ENCODE results near the gene PPP1R2C.

PPP1R2C gene

DNA sequence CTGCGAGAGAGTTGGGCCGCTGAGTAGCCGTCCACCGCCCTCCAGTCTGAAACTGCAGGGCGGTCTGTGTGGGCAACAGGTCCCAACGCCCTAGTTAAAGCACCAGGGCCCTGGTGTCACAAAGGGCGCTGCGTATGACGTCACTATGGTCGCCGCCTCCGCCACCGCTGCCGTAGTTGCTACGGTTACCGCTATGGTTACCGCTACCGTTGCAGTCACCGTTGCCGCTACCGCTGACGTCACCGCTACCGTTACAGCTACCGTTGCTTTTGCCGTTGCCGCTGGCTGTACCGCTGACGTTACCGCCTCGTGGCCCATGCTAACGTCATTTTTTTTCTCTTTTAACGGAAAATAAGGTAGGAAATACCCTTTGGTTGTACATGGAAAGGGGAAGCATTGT is at the start of gene PPP1R2C:
Gene PPP1R2C (minus strand): TSS at position 68 of the 400 bp plus-strand sequence. CDS start 84 bp downstream, outside the sequence.
- Mint-ChIP-seq H3K36me3 (no peaks in the 10 kb centered on the region), H3K27ac (peak within 1 kb of the TSS; percentile 34), H3K4me3 (no peak within 1 kb of the TSS), H3K4me1 (ENCODE audit: low read depth) (peaks cover 10% of the 10 kb centered on the region), H3K9me3 (ENCODE audit: low read depth) (no peaks in the 10 kb centered on the region), H3K27me3 (no peaks in the 10 kb centered on the region)

DNA sequence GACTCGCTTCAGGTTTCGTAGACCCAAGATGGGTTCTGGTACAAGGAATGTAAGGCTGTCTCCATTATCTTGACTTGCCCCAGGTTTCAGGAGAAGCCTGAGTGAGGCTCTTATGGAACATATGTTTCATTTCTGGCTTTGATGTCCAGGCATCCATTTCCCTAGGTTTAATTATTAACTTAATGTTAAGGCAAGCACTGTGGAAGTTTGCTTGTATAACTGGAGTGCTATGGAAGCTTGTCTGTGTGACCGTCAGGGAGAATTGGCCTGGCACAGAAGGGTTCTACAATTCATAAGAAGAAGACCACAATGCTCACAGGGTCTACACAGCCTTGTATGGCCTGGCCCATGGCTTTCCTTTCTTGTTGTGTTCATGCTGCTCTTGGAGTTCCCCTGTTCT is 47.2 kb upstream of the PPP1R2C start:
- Mint-ChIP-seq H3K27me3 (no peaks in the 10 kb centered on the region), H3K9me3 (ENCODE audit: low read depth) (no peaks in the 10 kb centered on the region), H3K4me1 (ENCODE audit: low read depth) (no peaks in the 10 kb centered on the region), H3K27ac (no peak overlapping the region), H3K36me3 (peaks cover 4% of the 10 kb centered on the region), H3K4me3 (no peak overlapping the region)

DNA sequence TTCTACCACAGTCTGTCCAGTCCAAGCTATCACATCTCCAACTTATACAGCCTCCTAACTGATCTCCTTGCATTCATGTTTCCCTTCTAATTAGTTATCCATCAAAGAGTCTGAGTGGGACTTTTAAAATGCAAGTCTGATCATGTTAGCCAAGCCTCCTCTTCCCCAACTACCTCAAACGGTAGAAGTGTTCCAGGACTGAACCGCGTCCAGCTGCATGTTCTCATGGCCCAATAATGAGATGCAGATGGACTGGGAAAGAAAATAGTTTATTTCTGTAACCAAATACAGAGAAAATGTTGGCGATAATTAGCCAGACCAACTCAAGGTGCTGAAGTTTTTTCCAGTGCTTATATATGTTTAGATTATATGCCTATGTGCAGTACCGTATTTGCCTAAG is 46.6 kb upstream of the PPP1R2C start:
- no peak overlapping the region for H3K27ac Mint-ChIP-seq
- H3K9me3 Mint-ChIP-seq (ENCODE audit: low read depth) = no peaks in the 10 kb centered on the region
- H3K27me3 Mint-ChIP-seq = no peaks in the 10 kb centered on the region
- no peaks in the 10 kb centered on the region for H3K4me1 Mint-ChIP-seq (ENCODE audit: low read depth)
- H3K36me3 Mint-ChIP-seq = peaks cover 4% of the 10 kb centered on the region
- no peak overlapping the region for H3K4me3 Mint-ChIP-seq

DNA sequence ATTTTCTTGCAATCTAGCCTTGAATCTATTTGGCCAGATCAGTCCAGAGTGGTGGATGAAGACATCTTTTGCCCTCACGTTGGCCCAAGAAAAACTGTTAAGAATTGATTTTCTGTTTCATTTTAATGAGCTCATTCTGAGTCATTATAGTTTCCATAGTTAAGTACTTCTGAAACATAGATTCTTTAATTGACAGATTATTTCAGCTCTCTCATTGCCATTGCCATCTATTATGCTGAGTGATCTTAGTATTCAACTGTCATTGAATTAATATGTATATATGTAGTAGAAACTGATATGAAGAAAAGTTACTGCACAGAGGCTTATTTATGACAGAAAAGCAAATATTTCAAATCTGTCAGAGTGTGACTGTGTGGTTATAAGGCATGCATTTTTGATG is 45.5 kb upstream of the PPP1R2C start:
- H3K4me1 Mint-ChIP-seq (ENCODE audit: low read depth) = no peaks in the 10 kb centered on the region

DNA sequence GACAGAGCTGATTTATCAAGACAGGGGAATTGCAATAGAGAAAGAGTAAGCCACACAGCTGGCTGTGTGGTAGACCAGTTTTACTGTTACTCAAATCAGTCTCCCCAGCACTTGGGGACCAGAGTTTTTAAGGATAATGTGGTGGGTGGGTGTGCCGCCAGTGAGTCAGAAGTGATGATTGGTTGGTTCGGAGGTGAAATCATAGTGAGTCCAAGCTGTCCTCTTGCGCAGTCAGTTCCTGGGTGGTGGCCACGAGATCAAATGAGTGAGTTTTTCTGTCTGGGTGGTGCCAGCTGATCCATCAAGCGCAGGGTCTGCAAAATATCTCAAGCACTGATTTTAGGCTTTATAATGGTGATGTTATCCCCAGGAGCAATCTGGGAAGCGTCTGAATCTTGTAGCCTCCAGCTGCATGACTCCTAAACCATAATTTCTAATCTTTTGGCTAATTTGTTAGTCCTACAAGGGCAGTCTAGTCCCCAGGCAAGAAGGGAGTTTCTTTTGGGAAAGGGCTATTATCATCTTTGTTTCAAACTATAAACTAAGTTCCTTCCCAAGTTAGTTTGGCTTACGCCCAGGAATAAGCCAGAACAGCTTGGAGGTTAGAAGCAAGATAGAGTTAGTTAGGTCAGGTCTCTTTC is 44.0 kb upstream of the PPP1R2C start:
- Mint-ChIP-seq H3K9me3 (ENCODE audit: low read depth) (no peaks in the 10 kb centered on the region), H3K27ac (no peak overlapping the region), H3K4me3 (no peak overlapping the region), H3K4me1 (ENCODE audit: low read depth) (no peaks in the 10 kb centered on the region), H3K36me3 (peaks cover 4% of the 10 kb centered on the region), H3K27me3 (no peaks in the 10 kb centered on the region)

More for the DNA sequence above, 45.5 kb upstream of the PPP1R2C start:
- Mint-ChIP-seq H3K9me3 (ENCODE audit: low read depth) (no peaks in the 10 kb centered on the region), H3K4me3 (no peak overlapping the region), H3K27me3 (no peaks in the 10 kb centered on the region), H3K27ac (no peak overlapping the region), H3K36me3 (peaks cover 4% of the 10 kb centered on the region)

DNA sequence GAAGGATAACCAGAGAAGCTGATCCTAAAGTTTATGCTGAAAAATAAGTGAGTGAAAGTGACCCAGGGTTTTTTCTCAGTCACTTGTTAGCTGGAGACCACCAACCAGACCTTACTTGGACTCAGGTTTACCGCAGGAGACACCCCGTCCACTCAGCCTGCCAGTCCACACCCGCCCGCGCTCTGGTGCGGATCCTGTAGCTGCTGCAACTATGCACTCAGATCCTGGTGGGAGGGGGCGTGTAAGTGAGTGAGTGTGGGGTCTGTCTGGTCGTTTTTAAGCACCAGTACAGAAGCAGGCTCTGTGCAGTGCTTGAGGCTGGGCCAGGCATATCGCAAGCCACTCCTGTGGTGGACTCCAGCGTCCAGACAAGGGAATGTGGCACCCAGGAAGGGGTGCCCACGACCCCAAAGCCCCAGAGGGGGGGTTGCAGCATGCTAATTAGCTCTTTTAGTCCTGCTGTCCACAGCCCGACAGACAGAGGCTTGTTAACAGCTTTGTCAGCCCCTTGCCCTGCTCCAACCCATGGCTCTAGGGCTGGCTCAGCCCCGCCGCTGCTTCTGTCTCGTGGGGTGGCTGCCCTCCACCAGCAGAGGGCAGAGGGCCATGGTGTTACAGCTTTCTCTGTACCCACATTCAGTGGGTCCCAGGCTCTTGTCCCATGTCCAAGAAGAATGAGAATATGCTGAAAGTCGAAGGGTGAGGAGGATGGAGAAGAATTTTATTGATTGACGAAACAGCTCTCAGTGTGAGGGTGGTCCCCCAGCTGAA is 40.4 kb upstream of the PPP1R2C start:
- no peak overlapping the region for H3K27ac Mint-ChIP-seq
- H3K4me1 Mint-ChIP-seq (ENCODE audit: low read depth) = no peaks in the 10 kb centered on the region
- H3K36me3 Mint-ChIP-seq = peaks cover 6% of the 10 kb centered on the region
- no peaks in the 10 kb centered on the region for H3K27me3 Mint-ChIP-seq
- H3K9me3 Mint-ChIP-seq (ENCODE audit: low read depth) = no peaks in the 10 kb centered on the region
- no peak overlapping the region for H3K4me3 Mint-ChIP-seq

DNA sequence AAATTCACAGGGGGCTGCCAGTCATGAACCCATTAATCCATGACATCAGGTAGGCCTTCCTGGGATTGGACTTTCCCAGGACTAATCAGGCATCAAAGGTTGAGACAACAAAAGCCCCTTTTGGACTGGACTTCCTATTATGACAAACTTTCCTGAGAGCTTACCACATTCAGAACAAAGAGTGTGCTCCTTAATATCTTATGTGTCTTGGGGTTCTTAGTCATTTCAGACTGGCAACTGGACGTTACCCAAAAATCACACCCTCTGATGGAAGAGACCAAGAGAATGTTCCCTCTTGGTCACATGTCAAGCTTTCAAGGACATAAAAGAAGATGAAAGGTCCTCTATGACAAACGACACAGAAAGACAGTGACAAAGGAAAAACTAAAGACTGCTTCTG is 31.6 kb upstream of the PPP1R2C start:
- Mint-ChIP-seq H3K4me3 (no peak overlapping the region), H3K36me3 (peaks cover 4% of the 10 kb centered on the region), H3K9me3 (ENCODE audit: low read depth) (no peaks in the 10 kb centered on the region), H3K4me1 (ENCODE audit: low read depth) (peaks cover 3% of the 10 kb centered on the region), H3K27ac (no peak overlapping the region), H3K27me3 (no peaks in the 10 kb centered on the region)

DNA sequence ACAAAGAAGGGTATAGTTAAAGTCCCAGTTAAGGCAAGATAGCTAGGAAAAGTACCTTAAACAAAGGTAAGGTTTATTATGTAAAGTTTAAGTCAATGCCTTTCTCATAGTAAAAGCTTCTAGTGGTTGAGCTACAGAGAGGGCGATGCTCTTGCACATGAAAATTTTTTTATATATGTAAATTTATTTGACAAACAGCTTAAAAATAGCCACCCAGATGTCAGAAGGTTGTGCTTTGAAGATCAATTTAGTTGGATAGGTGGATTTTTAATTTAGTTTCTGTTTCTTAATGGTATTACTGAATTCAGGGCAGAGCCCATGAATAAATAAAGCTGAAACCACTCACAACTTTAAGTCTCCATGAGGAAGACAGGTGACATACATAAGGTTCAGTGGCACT is 29.4 kb upstream of the PPP1R2C start:
- Mint-ChIP-seq H3K9me3 (ENCODE audit: low read depth) (no peaks in the 10 kb centered on the region), H3K27ac (no peak overlapping the region), H3K36me3 (peaks cover 2% of the 10 kb centered on the region), H3K4me3 (no peak overlapping the region), H3K4me1 (ENCODE audit: low read depth) (peaks cover 3% of the 10 kb centered on the region), H3K27me3 (no peaks in the 10 kb centered on the region)

DNA sequence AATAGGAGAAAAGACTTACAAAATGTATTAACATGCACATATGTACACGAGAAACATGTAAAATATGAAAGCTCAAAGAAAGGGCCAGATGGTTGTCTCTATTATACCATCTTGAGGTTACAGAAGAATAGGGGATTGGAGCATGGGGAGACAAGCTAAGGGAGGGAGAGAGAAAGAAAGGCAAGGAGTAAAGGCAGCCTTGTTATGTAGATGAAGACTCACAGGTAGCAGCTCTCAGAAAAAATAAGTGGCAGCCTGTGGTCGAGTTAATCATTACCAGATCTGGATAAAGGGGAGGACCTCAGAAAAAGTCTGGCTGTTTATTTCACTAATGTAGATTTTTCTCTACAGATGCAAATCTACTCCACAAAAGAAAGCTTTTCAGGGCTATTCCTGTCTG is 26.6 kb upstream of the PPP1R2C start:
- Mint-ChIP-seq H3K4me3 (no peak overlapping the region), H3K9me3 (ENCODE audit: low read depth) (no peaks in the 10 kb centered on the region), H3K27ac (no peak overlapping the region), H3K27me3 (no peaks in the 10 kb centered on the region), H3K36me3 (peaks cover 2% of the 10 kb centered on the region), H3K4me1 (ENCODE audit: low read depth) (peaks cover 5% of the 10 kb centered on the region)

DNA sequence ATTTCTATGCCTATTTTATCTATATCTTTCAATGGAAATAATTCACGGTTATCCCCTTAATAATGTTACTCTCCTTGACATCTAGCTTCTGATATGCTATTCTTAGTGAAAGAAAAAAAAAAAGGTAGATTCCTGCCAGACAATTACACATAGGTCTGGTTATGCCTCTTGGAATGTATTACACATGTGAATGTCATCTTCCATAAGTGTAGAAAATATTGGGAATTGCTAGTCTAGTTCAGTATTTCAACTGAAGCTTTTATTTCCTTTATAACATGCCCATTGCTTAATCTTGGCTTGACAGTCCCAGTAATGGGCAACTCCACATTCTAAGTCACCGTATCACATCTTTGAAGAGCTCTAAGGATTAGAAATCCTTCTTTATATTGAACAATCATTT is 25.4 kb upstream of the PPP1R2C start:
- no peaks in the 10 kb centered on the region for H3K9me3 Mint-ChIP-seq (ENCODE audit: low read depth)

DNA sequence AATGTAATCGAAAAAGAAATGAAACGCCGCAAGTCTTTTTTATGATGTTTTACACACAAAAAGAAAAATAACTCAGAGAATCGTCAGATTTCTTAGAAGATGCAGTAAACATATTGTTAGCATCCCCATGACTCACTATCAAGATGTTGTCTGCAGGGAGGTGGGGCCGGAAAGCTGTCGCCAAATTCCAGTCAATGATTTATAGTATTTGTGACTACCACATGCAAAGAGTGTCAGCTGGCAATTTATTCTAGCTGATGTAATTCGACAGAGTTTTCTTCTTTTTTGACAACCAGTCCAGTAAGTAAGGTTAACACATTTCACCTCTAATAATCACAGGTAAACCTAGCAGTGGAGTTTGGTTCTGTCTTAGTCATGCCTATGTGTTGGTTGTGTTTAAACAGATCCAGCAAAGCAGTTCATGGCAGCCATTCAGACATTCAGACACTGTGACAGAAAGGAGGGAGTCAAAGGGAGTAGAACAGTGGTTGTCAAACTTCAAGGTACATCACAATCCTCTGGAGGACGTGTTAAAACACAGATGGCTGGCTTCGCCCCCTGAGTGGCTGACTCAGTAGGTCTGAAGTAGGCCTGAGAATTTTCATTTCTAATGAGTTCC is 19.8 kb upstream of the PPP1R2C start:
- H3K27ac Mint-ChIP-seq = no peak overlapping the region
- no peak overlapping the region for H3K4me3 Mint-ChIP-seq
- no peaks in the 10 kb centered on the region for H3K27me3 Mint-ChIP-seq
- no peaks in the 10 kb centered on the region for H3K9me3 Mint-ChIP-seq (ENCODE audit: low read depth)
- H3K4me1 Mint-ChIP-seq (ENCODE audit: low read depth) = peaks cover 2% of the 10 kb centered on the region
- no peaks in the 10 kb centered on the region for H3K36me3 Mint-ChIP-seq

More for the DNA sequence above, 25.4 kb upstream of the PPP1R2C start:
- no peak overlapping the region for H3K4me3 Mint-ChIP-seq
- H3K4me1 Mint-ChIP-seq (ENCODE audit: low read depth) = peaks cover 5% of the 10 kb centered on the region
- no peak overlapping the region for H3K27ac Mint-ChIP-seq
- H3K27me3 Mint-ChIP-seq = no peaks in the 10 kb centered on the region
- peaks cover 2% of the 10 kb centered on the region for H3K36me3 Mint-ChIP-seq

DNA sequence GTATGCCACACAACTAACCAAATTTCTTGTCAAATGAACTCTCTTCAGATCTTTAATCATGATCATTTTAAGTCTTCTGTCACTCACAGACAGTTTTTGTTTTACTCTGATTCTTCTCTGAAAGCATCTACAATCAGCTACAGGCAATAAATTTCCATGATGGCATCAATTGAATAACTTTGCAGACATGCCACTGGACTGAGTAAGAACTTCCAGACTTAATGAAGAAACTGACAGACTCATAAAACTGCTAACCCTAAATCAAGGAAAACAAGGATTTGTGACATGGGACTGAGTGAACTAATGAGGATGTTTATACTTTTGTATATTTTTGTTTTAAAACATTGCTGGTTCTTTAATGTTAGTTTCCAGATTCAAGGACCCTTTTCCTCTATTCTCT is 5.5 kb upstream of the PPP1R2C start:
- H3K9me3 Mint-ChIP-seq (ENCODE audit: low read depth) = no peaks in the 10 kb centered on the region
- H3K36me3 Mint-ChIP-seq = no peaks in the 10 kb centered on the region
- no peaks in the 10 kb centered on the region for H3K4me1 Mint-ChIP-seq (ENCODE audit: low read depth)
- no peaks in the 10 kb centered on the region for H3K27me3 Mint-ChIP-seq
- no peak overlapping the region for H3K4me3 Mint-ChIP-seq
- H3K27ac Mint-ChIP-seq = no peak overlapping the region

DNA sequence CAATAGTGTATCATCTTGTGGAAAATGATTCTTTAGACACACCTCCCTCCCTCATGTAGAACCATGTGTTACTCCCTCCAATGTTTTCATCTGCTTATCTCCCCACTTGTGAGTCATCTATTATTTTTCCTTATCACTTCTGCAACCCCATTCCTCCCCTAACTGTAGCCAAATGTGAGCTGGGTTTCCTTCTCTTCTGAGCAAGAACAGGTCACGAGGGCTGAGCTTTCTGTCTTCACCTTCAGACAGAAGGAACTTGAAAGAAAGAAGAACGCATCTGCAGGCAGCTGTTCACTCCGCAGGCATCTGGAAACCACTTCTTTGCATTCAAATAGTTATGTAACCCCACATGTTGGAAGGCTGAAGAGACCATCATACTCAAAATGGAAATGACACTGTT is 1.8 kb downstream of the PPP1R2C start:
- H3K4me3 Mint-ChIP-seq = no peak overlapping the region
- H3K4me1 Mint-ChIP-seq (ENCODE audit: low read depth) = peaks cover 10% of the 10 kb centered on the region
- no peak overlapping the region for H3K27ac Mint-ChIP-seq
- H3K9me3 Mint-ChIP-seq (ENCODE audit: low read depth) = no peaks in the 10 kb centered on the region
- H3K36me3 Mint-ChIP-seq = no peaks in the 10 kb centered on the region
- H3K27me3 Mint-ChIP-seq = no peaks in the 10 kb centered on the region

DNA sequence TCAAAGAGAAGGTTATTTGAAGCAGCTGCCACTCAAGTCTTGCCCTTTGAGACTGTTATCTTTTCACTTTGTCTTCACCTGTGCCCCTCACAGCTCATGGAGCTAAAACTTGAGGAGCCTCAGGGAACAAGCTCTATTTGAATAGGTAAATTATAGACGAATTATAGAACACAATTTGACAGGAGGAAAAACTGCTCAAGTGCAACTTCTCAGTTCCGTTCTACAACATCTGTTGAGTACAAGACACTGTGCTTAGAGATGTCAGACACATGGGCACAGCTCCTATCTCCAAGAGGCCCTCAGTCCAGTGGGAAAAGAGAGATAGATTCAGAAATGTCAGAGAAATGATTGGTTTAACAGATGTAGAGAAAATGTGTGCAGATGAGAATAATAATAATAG is 5.1 kb downstream of the PPP1R2C start:
- H3K27me3 Mint-ChIP-seq = no peaks in the 10 kb centered on the region
- H3K4me1 Mint-ChIP-seq (ENCODE audit: low read depth) = peaks cover 10% of the 10 kb centered on the region
- H3K9me3 Mint-ChIP-seq (ENCODE audit: low read depth) = no peaks in the 10 kb centered on the region
- H3K27ac Mint-ChIP-seq = no peak overlapping the region
- no peak overlapping the region for H3K4me3 Mint-ChIP-seq
- no peaks in the 10 kb centered on the region for H3K36me3 Mint-ChIP-seq

DNA sequence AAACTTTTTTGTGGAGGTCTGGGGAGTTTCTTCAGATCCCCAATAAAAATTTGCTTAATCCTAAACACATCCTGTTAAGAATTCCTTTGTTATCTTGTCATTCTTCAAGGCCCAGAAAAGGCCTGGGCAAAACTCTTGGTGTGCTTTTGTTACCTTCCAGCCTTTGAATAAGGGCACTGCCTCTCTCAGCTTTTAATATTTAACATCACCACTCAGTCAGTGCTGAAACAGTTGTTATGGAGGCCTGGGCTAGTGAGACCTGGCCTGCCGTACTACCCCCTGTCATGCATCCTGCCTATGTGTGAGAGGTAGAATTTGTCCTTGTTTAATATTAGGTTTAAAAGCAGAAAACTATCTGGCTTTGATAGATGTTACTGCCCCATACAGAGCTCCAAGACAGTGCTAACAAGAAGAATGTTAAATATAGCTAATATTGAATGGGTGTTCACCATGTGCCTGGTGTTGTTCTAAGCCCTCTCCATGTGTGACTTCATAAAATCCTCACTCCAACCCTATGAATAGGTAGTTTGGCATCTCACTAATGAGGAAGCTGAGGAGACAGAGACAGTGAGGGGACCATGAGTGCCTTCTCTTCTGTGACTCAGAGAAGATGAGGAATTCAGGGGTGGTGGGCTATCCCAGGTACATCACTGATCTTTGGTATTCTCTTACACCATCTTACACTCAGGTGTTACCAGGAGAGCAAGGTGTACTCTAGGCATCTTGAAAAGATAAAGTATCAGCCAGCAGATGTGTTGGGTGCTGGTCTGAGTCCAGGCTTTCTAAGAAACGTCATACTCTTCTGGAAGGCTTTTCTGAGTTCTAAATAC is 6.2 kb downstream of the PPP1R2C start:
- Mint-ChIP-seq H3K27ac (no peak overlapping the region), H3K36me3 (no peaks in the 10 kb centered on the region), H3K27me3 (no peaks in the 10 kb centered on the region), H3K9me3 (ENCODE audit: low read depth) (no peaks in the 10 kb centered on the region), H3K4me1 (ENCODE audit: low read depth) (peaks cover 10% of the 10 kb centered on the region), H3K4me3 (no peak overlapping the region)
